Activated CD4-positive, alpha-beta T cell treated with anti-CD3 and anti-CD28 coated beads, Interleukin-2, amount 50 U/mL, for 1 hour (primary cell): Measurements from ENCODE around the gene JAZF1.
"Not testable (repeated sequence)": the region's sequence is repeated elsewhere in the genome, so short reads cannot be mapped to it uniquely, and the experiment has no call there.

Source experiments
- DNase-seq: peaks from one replicate; pipeline ENCODE4 v3.0.0-alpha.2; 2020

The JAZF1 gene

GRCh38 chr7:28032738-28033380 lies 147.7 kb downstream of the JAZF1 start:
- no peak for DNase-seq

DNA sequence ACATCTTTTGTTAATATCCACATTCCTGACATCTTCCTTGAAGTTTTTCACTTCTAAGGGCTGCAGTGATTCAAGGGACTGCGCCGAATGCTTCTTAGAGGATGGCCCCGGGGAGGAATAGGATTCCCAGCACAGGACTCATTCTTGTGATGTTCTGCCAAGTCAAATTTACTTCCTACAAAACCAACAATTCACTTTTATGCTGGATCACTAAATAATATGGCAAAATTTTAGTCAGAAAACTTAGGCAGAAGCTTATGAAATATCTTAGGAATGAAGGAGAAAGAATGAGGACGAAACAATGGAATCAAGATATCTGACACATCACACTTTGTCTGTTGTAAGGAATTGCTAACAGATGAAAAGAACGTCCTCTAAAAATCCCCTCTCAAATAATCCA lies 151.5 kb downstream of the JAZF1 start:
- no peak for DNase-seq

- DNase-seq = no peak
These were observed 152.1 kb downstream of the JAZF1 start for GRCh38 chr7:28028471-28028870.

DNA sequence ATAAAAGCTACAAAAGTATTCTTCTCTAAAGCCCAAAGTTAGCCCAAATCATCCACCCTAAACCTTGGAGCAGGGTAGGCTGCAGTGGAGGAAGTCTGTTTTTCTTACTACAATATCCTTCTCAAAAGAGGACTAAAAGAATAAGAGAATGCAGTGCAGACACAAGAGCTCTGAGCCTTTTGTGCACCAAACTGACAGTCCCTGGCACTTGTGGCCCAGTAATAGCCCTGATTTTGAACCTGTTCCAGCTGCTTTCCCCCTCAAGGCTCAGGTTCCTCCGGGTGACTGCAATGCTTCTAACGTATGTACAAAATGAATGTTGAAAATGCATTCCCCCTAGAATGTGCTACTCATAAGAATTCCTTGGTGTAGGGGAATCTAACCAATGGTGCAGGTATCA lies 154.4 kb downstream of the JAZF1 start:
- no peak for DNase-seq

- no peak for DNase-seq
These were observed 155.7 kb downstream of the JAZF1 start for GRCh38 chr7:28024786-28025334.

GRCh38 chr7:28020302-28020940 lies 160.2 kb downstream of the JAZF1 start:
- DNase-seq = peak; percentile 12

DNA sequence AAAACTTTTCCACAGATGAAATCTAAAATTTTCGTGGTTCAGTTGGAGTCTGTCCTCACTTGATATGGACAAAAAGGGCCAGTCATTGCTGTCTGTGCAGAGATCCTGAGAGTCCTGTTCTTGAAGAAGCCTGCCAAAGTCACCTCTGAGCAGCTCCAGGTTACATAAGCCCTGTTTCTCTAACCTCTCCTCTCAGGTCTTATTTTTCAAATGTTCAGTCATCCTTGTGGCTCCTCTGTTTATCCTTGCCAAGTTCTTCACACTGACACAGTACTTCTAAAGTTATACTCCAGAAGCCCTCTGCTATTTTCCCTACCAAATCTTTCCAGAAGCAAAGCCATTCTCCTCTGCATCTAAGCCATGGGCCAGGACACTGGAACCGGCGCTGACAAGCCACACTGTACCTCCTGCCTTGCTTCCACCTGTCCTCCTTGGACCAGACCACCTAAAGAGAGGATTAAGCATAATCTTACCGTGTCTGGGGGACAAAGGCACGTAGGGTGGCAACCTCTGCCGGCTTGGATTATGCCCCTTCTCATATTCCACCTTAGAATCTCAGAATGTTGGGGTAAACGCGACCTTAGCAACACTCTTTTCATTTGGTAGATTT lies 161.6 kb downstream of the JAZF1 start:
- no peak for DNase-seq

DNA sequence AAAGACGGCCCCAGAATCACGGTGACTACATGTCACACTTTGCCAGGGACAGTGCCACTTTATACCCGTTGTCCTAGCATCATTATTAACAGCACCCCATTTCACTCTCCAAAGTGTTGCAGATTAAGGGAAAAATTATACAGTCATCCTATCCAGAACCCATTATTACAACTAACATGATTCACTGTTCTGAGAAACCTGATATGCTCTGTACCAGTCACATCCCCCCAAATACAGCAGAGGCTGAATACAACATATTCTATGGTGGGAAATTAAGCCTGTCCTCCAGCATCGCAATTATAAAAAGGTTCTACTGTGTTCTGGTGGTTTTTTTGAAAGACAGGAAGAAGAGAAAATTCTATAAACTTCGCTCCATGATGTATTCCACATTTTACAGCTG lies 162.1 kb downstream of the JAZF1 start:
- DNase-seq = no peak

GRCh38 chr7:28018020-28018419 lies 162.6 kb downstream of the JAZF1 start:
- no peak for DNase-seq

DNA sequence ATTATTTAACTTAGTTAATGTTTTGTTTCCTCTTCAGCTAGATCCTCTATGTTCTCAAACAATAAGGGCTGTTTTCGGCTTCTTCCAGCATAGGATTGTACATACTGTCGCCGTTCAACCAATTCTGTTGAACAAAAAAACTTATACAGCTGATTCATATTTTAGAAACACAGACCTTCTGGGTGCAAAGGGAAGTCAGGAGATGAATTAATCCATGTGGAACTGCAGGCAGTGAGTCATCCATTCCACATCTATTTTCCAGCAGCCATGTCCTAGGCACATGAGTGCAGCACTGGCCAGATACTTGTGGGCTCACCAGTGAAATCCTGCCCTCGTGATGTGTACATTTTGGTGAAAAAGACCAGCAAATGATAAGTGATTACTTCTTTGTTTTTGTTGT lies 163.2 kb downstream of the JAZF1 start:
- no peak for DNase-seq

DNA sequence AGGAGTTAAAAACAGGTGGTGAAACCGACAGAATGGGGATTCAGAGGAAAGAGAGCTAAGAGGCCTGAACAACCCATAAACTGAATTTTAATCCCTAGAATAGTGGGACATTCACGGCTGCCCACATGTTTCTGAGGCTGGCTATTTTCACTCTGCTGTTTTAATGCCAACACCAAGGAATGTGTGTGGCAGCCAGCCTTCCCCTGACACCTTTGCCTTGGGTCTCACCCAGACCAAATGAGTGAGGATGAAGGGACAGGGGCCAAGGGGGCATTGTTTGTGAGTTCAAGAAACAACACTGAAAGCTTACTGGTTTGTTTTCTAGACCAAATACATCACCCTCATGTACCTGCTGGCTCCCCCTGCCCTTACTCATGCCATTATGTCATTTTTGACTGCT lies 164.3 kb downstream of the JAZF1 start:
- DNase-seq = no peak

DNA sequence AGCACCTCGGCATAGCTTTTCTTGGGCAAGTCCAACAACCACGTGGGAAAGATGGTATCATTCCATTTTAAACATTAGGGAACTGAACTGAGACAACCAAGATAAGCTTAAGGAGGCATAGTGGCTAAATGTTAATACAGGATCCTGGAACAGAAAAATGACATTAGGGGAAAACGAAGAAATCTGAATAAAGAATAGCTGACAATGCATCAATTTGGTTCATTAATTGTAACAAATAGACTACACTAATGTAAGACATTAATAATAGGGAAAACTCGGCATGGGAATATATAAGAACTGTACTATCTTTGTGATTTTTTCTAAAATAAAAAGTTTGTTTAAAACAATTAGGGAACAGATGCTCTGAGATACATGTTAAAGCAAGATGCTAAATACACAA lies 165.4 kb downstream of the JAZF1 start:
- DNase-seq = no peak

GRCh38 chr7:28014340-28014739 lies 166.3 kb downstream of the JAZF1 start:
- DNase-seq = not testable (repeated sequence)

DNA sequence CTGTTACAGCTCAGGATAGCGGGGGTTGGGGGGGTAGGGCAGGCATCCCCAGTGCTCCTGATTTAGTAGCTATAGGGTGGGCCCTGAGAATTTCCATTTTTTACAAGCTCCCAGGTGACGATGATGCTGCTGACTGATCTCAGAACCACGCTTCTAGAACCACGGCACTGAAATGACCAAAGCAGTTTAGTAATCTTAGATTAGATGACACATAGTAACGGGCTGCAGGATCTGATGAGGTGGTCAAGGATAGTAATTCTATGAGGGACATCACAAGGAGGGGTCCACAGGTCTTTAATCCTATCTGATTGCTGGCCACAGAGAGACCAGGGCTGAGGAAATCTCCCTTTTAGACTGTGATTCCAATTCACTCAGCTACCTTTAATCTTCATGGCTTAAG lies 167.2 kb downstream of the JAZF1 start:
- DNase-seq = no peak

DNA sequence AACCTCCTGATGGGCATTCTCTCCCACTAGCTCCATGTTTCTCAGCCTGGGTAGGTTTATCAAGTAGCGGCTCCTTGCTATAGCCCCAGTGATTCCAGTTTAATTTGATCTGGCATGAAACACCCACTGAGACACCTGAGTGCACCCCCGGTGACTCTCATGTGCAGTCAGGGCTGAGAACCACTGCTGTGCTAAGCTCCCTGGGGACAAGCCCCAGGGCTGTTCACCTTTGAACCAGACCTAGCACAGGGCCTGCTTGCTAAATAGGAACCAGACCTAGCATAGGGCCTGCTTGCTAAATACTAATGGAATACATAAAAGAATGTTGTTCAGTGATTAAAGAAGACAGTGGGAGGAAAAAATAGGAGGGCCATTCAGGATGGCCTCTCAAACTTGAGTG lies 167.6 kb downstream of the JAZF1 start:
- DNase-seq = no peak

- no peak for DNase-seq
These were observed 171.7 kb downstream of the JAZF1 start for GRCh38 chr7:28008911-28009310.

DNA sequence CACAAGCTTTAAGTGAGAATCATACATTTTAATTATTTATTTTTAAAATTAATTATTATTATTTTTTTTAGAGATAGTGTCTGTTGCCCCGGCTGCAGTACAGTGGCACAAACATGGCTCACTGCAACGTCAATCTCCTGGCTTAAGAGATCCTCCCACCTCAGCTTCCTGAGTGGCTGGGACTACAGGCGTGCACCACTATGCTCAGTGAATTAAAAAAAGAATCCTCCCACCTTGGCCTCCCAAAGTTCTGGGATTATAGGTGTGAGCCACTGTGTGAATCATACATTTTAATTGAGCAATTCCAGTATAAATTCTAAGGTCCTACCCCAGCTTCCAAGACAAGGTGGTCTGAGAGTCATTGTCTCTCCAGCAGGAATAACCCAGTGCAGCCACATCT lies 172.4 kb downstream of the JAZF1 start:
- DNase-seq = no peak

- DNase-seq = no peak
These were observed 174.1 kb downstream of the JAZF1 start for GRCh38 chr7:28006491-28006890.

- DNase-seq = no peak
These were observed 174.8 kb downstream of the JAZF1 start for GRCh38 chr7:28005847-28006231.

- DNase-seq = no peak
These were observed 175.3 kb downstream of the JAZF1 start for GRCh38 chr7:28005075-28005846.

DNA sequence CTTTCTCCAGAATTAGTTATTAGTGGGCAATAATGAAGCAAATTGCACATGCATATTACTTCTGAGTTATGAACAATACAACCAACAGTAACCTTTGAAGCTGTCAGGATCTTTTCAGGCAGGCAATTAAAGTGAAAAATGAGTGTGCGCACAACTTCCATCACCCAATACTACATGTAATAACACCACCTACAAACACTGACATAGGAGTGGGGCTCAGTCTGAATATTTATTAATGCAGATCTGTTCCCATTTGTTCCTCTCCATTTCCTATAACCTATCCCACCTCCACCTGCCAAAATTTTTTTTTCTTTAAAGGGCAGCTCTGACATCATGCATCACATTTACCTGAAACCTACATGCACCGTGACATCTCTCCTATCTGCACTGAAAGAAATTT lies 177.2 kb downstream of the JAZF1 start:
- no peak for DNase-seq

DNA sequence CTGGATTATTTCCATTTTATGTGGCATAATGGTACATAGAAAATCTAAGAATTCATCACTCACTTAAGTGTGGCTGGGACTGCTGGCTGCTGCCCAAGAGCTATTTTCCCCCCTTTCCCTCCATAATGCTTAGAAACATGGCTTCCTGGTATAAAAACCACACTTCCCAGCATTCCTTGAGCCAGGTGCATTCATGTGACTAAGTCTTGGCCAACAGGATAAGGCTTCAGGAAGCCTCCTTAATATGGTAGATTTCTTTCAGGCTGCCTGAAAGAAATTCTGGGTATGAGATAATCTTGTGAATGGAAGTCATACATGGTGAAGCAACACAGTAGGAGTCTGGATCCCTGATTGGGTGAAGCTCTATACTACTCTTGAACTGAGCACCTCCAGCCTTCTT lies 178.0 kb downstream of the JAZF1 start:
- DNase-seq = no peak

GRCh38 chr7:28001896-28002295 lies 178.7 kb downstream of the JAZF1 start:
- no peak for DNase-seq

DNA sequence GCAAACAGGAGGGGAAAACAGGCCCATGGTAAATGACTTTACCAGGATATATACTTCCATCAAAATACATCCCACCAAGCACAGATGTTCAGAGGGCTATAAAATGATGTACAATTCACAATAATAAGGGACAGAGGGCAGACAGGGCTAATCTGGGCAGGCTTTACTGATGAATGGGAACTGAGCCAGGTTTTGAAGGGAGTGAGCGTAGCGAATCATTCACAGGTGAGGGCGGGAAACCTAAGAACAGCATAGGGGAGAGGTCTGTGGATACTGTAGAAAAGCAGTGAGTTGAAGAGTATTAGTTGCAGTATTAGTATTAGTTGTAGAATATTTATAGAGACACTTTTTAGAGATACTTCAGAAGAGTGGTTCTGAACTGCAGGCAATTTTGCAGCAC lies 180.8 kb downstream of the JAZF1 start:
- no peak for DNase-seq
